Osteoblast (primary cell): ENCODE measurements around the gene KCNK1. TPM values are rescaled to one million over a fixed set of nuclear protein-coding genes. Genes with fewer than 3 reads are reported as not detected.

Experiments
- DNase-seq: peaks from one replicate; pipeline ENCODE4 v3.0.0; 2011; ENCODE audit warnings: low spot score, mixed read lengths; ENCODE audit not compliant: insufficient read length; ENCODE audit errors: missing footprints
- H2AFZ ChIP-seq: 2 replicates; pipeline ENCODE4 v1.6.0; 2011; ENCODE audit warnings: mild to moderate bottlenecking, low read length
- H3K27ac ChIP-seq: 2 replicates; pipeline ENCODE4 v1.5.1; 2011; ENCODE audit warnings: mild to moderate bottlenecking, low read depth, low read length, moderate library complexity
- H3K27me3 ChIP-seq: 2 replicates; pipeline ENCODE4 v1.6.0; 2012; ENCODE audit warnings: mild to moderate bottlenecking, control low read depth, inconsistent platforms, low read length, moderate library complexity; ENCODE audit not compliant: insufficient read depth
- H3K36me3 ChIP-seq: 2 replicates; pipeline ENCODE4 v1.5.1; 2011; ENCODE audit warnings: mild to moderate bottlenecking, low read length, control low read depth, moderate library complexity; ENCODE audit not compliant: insufficient read depth
- H3K4me1 ChIP-seq: 2 replicates; pipeline ENCODE4 v1.5.1; 2011; ENCODE audit warnings: mild to moderate bottlenecking, low read length, control low read depth, moderate library complexity; ENCODE audit not compliant: insufficient read depth
- H3K4me2 ChIP-seq: 2 replicates; pipeline ENCODE4 v1.6.0; 2011; ENCODE audit warnings: mild to moderate bottlenecking, low read length; ENCODE audit not compliant: insufficient read depth
- H3K4me3 ChIP-seq: fragments of 200-600 bp; sonication (generic); 3 replicates; pipeline ENCODE4 v1.5.1; 2012; ENCODE audit warnings: mild to moderate bottlenecking, low read length, inconsistent platforms; ENCODE audit not compliant: insufficient read depth
- H3K79me2 ChIP-seq: 2 replicates; pipeline ENCODE4 v1.6.0; 2012; ENCODE audit warnings: mild to moderate bottlenecking, low read length, control low read depth, inconsistent platforms; ENCODE audit not compliant: insufficient read depth
- H3K9me3 ChIP-seq: 2 replicates; pipeline ENCODE4 v1.5.1; 2011; ENCODE audit warnings: low read depth, low read length, control low read depth
- H4K20me1 ChIP-seq: 2 replicates; pipeline ENCODE4 v1.6.0; 2012; ENCODE audit warnings: mild to moderate bottlenecking, low read length, control low read depth; ENCODE audit not compliant: insufficient read depth
- total RNA-seq: library from RNA; depleted of rRNA; stranded (reverse); fragments of >200 nt; gene quantifications from 2 replicates; pipeline ENCODE4 v1.2.3, GENCODE V29; 2012
- TF ChIP-seq, protein P1 (sequence below): IDR thresholded peaks from 2 replicates; pipeline ENCODE4 v1.5.1; 2011; ENCODE audit warnings: mild to moderate bottlenecking, low read depth, low read length, moderate library complexity; ENCODE audit errors: extremely low read depth

Gene KCNK1
- total RNA-seq, 1 donor = 3.6 TPM

GRCh38 chr1:233655301-233655740 lies 41.4 kb downstream of the KCNK1 start:
- Histone ChIP-seq H3K9me3 (no peaks in the 10 kb centered on the region), H3K79me2 (no peaks in the 10 kb centered on the region), H3K4me2 (no peak overlapping the region), H3K36me3 (no peaks in the 10 kb centered on the region), H3K27ac (no peak overlapping the region), H3K4me3 (no peak overlapping the region), H2AFZ (no peak overlapping the region), H3K27me3 (no peaks in the 10 kb centered on the region), H3K4me1 (no peaks in the 10 kb centered on the region), H4K20me1 (no peaks in the 10 kb centered on the region)
- TF ChIP-seq, protein P1, sequence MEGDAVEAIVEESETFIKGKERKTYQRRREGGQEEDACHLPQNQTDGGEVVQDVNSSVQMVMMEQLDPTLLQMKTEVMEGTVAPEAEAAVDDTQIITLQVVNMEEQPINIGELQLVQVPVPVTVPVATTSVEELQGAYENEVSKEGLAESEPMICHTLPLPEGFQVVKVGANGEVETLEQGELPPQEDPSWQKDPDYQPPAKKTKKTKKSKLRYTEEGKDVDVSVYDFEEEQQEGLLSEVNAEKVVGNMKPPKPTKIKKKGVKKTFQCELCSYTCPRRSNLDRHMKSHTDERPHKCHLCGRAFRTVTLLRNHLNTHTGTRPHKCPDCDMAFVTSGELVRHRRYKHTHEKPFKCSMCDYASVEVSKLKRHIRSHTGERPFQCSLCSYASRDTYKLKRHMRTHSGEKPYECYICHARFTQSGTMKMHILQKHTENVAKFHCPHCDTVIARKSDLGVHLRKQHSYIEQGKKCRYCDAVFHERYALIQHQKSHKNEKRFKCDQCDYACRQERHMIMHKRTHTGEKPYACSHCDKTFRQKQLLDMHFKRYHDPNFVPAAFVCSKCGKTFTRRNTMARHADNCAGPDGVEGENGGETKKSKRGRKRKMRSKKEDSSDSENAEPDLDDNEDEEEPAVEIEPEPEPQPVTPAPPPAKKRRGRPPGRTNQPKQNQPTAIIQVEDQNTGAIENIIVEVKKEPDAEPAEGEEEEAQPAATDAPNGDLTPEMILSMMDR = no peak
- no peak for DNase-seq

DNA sequence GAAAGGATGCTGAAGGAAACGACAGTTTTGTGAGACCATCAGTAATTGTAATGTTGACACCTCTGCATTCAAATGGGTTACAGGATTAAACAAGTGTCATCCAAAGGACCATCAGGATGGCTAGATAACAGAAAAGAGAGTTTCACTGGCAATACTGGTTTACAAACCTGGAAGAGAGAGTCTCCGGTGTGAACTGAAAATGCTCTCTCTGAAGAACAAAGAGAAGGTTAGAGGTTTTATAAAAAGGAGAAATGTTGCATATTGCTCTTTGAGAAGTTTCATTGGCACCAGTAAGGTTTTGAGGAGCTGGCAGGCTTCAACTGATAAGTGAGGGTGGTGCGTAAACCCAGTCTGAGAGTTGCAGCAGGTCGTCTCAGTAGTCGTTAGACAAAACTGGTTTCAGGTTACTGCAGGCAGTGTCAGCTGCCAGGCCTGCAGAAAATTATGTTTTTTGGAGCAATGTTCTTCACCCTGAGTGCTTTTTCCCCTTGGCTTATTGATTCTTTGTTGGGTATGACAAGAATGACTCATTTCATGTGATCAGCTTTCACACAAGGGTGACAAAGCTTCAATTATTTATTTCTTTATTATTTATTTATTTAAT lies 42.2 kb downstream of the KCNK1 start:
- Histone ChIP-seq H3K79me2 (no peaks in the 10 kb centered on the region), H3K4me1 (no peaks in the 10 kb centered on the region), H3K4me3 (no peak overlapping the region), H3K27ac (no peak overlapping the region), H2AFZ (no peak overlapping the region), H3K27me3 (no peaks in the 10 kb centered on the region), H3K4me2 (no peak overlapping the region), H4K20me1 (no peaks in the 10 kb centered on the region), H3K9me3 (no peaks in the 10 kb centered on the region), H3K36me3 (no peaks in the 10 kb centered on the region)
- TF ChIP-seq, protein P1 = no peak
- DNase-seq = no peak

- Histone ChIP-seq H3K4me3 (no peak overlapping the region), H3K79me2 (no peaks in the 10 kb centered on the region), H3K4me2 (no peak overlapping the region), H4K20me1 (no peaks in the 10 kb centered on the region), H3K4me1 (no peaks in the 10 kb centered on the region), H3K27me3 (no peaks in the 10 kb centered on the region), H2AFZ (no peak overlapping the region), H3K27ac (no peak overlapping the region), H3K36me3 (no peaks in the 10 kb centered on the region), H3K9me3 (no peaks in the 10 kb centered on the region)
- TF ChIP-seq, protein P1 = no peak
- no peak for DNase-seq
Observed at GRCh38 chr1:233656687-233657086, 42.8 kb downstream of the KCNK1 start.

GRCh38 chr1:233657466-233657865 lies 43.6 kb downstream of the KCNK1 start:
- Histone ChIP-seq H3K4me3 (no peak overlapping the region), H2AFZ (no peak overlapping the region), H3K27ac (no peak overlapping the region), H3K9me3 (no peaks in the 10 kb centered on the region), H3K27me3 (no peaks in the 10 kb centered on the region), H3K79me2 (no peaks in the 10 kb centered on the region), H3K4me2 (no peak overlapping the region), H3K4me1 (no peaks in the 10 kb centered on the region), H4K20me1 (no peaks in the 10 kb centered on the region), H3K36me3 (no peaks in the 10 kb centered on the region)
- TF ChIP-seq, protein P1 = no peak
- no peak for DNase-seq
